Suprapubic skin (tissue), 4 donors: ENCODE results near the gene RTP3. TPM values are rescaled to one million over a fixed set of nuclear protein-coding genes. Genes with fewer than 3 reads are reported as not detected.

Experiments used
- DNase-seq, 2 donors: peaks; one replicate each; pipeline ENCODE4 v3.0.0-alpha.2; 2019; ENCODE audit warnings: low spot score in 2 of 2
- H3K27ac ChIP-seq: fragments of 200-600 bp; sonication (generic); one replicate; pipeline ENCODE4 v1.5.1; 2019
- H3K27me3 ChIP-seq: fragments of 200-600 bp; sonication (generic); one replicate; pipeline ENCODE4 v1.5.1; 2019
- H3K36me3 ChIP-seq: fragments of 200-600 bp; sonication (generic); one replicate; pipeline ENCODE4 v1.5.1; 2019
- H3K4me1 ChIP-seq: fragments of 200-600 bp; sonication (generic); one replicate; pipeline ENCODE4 v1.5.1; 2019
- H3K4me3 ChIP-seq: fragments of 200-600 bp; sonication (generic); one replicate; pipeline ENCODE4 v1.5.1; 2019; ENCODE audit warnings: mild to moderate bottlenecking
- H3K9me3 ChIP-seq: fragments of 200-600 bp; sonication (generic); one replicate; pipeline ENCODE4 v1.5.1; 2019
- EP300 ChIP-seq: sonication (generic); formaldehyde crosslinking; IDR thresholded peaks from one replicate; pipeline ENCODE4 v1.6.1; 2017; ENCODE audit warnings: antibody characterized with exemption
- POLR2A ChIP-seq, 2 donors: fragments of 450-650 bp; IDR thresholded peaks; one replicate each; pipeline ENCODE4 v1.6.1; 2017; ENCODE audit warnings: antibody characterized with exemption in 2 of 2, mild to moderate bottlenecking in 2 of 2, moderate library complexity in 2 of 2
- POLR2AphosphoS5 ChIP-seq, 3 donors: sonication (generic); formaldehyde crosslinking; IDR thresholded peaks; one replicate each; pipeline ENCODE4 v1.6.1; 2017; ENCODE audit warnings: antibody characterized with exemption in 3 of 3
- WGBS: methylation state at CpG from one replicate; pipeline ENCODE4 v1.1.5; 2018; 5-methylcytosine and 5-hydroxymethylcytosine counted together
- total RNA-seq, 4 donors: library from RNA; depleted of rRNA; stranded (reverse); fragments of >200 nt; gene quantifications; one replicate each; pipeline ENCODE4 v1.1.0, GENCODE V29; 2016
- TF ChIP-seq, protein P1 (sequence below), 2 donors: fragments of 200-600 bp in 1 of 2; fragments of 450-650 bp in 1 of 2; sonication (generic) in 1 of 2; IDR thresholded peaks; one replicate each; pipeline ENCODE4 v1.5.1; 2016 to 2019; ENCODE audit warnings: antibody characterized with exemption in 2 of 2, mild to moderate bottlenecking in 1 of 2, moderate library complexity in 1 of 2

RTP3 gene
- total RNA-seq, 4 donors from 2014 or later, result not detected

DNA sequence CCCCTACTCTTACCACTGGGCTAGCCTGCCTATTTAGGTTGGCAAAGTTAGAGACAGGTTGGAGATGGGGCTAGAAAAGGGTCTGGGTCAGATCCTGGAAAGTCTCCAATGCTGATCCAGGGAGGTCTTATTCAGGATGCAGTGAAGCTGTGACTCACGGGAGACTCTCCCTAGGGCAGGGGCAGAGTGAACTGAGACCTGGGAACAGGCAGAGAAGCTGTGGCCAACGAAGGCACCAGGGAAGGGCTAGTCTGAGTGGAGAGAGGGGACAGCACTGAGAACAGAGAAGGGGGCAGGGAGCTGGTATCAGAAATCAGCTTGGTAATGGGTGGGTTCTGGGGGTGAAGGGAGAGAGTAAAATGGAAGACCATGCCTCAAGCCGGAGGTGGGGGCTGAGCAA is 35.3 kb upstream of the RTP3 start:
- no peaks in the 10 kb centered on the region for H3K36me3 ChIP-seq
- H3K4me3 ChIP-seq, result no peak overlapping the region
- TF ChIP-seq POLR2A (IDR thresholded peaks at IDR 0.05) (no peak), POLR2AphosphoS5 (IDR thresholded peaks at IDR 0.05) (no peak), EP300 (no peak)
- TF ChIP-seq, protein P1, sequence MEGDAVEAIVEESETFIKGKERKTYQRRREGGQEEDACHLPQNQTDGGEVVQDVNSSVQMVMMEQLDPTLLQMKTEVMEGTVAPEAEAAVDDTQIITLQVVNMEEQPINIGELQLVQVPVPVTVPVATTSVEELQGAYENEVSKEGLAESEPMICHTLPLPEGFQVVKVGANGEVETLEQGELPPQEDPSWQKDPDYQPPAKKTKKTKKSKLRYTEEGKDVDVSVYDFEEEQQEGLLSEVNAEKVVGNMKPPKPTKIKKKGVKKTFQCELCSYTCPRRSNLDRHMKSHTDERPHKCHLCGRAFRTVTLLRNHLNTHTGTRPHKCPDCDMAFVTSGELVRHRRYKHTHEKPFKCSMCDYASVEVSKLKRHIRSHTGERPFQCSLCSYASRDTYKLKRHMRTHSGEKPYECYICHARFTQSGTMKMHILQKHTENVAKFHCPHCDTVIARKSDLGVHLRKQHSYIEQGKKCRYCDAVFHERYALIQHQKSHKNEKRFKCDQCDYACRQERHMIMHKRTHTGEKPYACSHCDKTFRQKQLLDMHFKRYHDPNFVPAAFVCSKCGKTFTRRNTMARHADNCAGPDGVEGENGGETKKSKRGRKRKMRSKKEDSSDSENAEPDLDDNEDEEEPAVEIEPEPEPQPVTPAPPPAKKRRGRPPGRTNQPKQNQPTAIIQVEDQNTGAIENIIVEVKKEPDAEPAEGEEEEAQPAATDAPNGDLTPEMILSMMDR (IDR thresholded peaks at IDR 0.05), result no peak
- peak; percentile 18 to 63 for DNase-seq
- 67% methylated on average over 3 of the region's 3 CpGs for WGBS
- H3K9me3 ChIP-seq, result no peaks in the 10 kb centered on the region
- H3K4me1 ChIP-seq, result peaks cover 6% of the 10 kb centered on the region
- no peak overlapping the region for H3K27ac ChIP-seq
- peaks cover 31% of the 10 kb centered on the region for H3K27me3 ChIP-seq

DNA sequence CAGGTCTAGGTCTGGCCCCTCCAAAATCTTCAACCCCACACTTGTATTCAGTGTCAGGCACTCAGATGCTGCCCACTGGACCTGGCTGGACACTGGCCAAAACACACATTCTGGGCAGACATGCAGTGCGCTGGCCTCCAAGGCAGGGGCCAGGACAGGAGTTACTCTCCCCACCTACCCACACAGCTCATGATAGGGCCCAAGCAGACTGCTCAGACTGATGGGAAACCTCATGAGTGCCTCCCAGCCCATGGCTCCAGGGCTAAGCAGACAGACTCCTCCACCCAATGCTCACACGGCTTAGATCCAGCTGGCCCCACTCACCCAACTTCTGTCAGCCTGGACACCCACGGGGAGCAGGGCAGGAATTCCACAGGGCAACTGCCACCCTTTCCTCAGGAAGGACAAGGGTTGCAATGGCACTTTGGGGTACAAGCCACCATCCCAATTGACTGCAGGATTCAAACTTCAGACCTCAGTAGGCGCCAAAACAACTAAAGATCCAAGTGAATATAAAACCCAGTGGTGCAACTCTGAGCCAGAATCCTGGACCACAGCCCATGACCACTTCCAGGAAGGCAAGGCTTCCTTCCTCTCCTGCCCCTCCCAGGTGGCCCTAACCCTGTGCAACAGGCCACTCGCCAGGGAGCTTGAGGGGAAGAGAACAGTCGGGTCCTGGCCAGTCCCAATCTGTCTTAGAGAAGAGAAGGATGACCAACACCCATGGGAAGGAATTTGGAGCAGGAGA is 34.5 kb upstream of the RTP3 start:
- Histone ChIP-seq H3K27ac (no peak overlapping the region), H3K36me3 (no peaks in the 10 kb centered on the region), H3K9me3 (no peaks in the 10 kb centered on the region), H3K27me3 (peaks cover 31% of the 10 kb centered on the region), H3K4me3 (no peak overlapping the region), H3K4me1 (peaks cover 6% of the 10 kb centered on the region)
- TF ChIP-seq POLR2AphosphoS5 (IDR thresholded peaks at IDR 0.05), result no peak
- TF ChIP-seq POLR2A (IDR thresholded peaks at IDR 0.05), result no peak
- TF ChIP-seq EP300, result no peak
- TF ChIP-seq, protein P1 (IDR thresholded peaks at IDR 0.05), result no peak
- peak in 1 of 2 donors; percentile 55 for DNase-seq
- WGBS, result 56% methylated on average over 5 of the region's 6 CpGs

- Histone ChIP-seq H3K27ac (no peak overlapping the region), H3K27me3 (peaks cover 31% of the 10 kb centered on the region), H3K4me3 (no peak overlapping the region), H3K9me3 (no peaks in the 10 kb centered on the region), H3K36me3 (no peaks in the 10 kb centered on the region), H3K4me1 (peaks cover 6% of the 10 kb centered on the region)
- 75% methylated on average over 8 of the region's 8 CpGs for WGBS
- TF ChIP-seq POLR2A (IDR thresholded peaks at IDR 0.05) (no peak), EP300 (no peak), POLR2AphosphoS5 (IDR thresholded peaks at IDR 0.05) (no peak)
- TF ChIP-seq, protein P1 (IDR thresholded peaks at IDR 0.05), result no peak
- peak in 1 of 2 donors; percentile 71 for DNase-seq
Observed at GRCh38 chr3:46463868-46464241, 33.9 kb upstream of the RTP3 start.

- H3K4me3 ChIP-seq, result no peak within 1 kb of the TSS
- H3K27me3 ChIP-seq, result peaks cover 31% of the 10 kb centered on the region
- H3K4me1 ChIP-seq, result peaks cover 6% of the 10 kb centered on the region
- no peak within 1 kb of the TSS for H3K27ac ChIP-seq
- no peaks in the 10 kb centered on the region for H3K9me3 ChIP-seq
- TF ChIP-seq, protein P1 (IDR thresholded peaks at IDR 0.05), result no peak
- TF ChIP-seq EP300 (no peak), POLR2AphosphoS5 (IDR thresholded peaks at IDR 0.05) (no peak), POLR2A (IDR thresholded peaks at IDR 0.05) (no peak)
- DNase-seq, result peak in 1 of 2 donors; percentile 70
- H3K36me3 ChIP-seq, result no peaks in the 10 kb centered on the region
- WGBS, result 27% methylated on average over 26 of the region's 44 CpGs
Observed at GRCh38 chr3:46464326-46465195, 33.2 kb upstream of the RTP3 start, which contains the start of gene LTF. Gene LTF (minus strand): TSS chr3:46464905. CDS start chr3:46464867, 38 bp downstream.

GRCh38 chr3:46465196-46465520 is 32.6 kb upstream of the RTP3 start:
- TF ChIP-seq, protein P1 (IDR thresholded peaks at IDR 0.05), result no peak
- TF ChIP-seq EP300 (no peak), POLR2A (IDR thresholded peaks at IDR 0.05) (no peak), POLR2AphosphoS5 (IDR thresholded peaks at IDR 0.05) (no peak)
- Histone ChIP-seq H3K4me1 (peaks cover 6% of the 10 kb centered on the region), H3K36me3 (no peaks in the 10 kb centered on the region), H3K27me3 (peaks cover 27% of the 10 kb centered on the region), H3K4me3 (no peak overlapping the region), H3K9me3 (no peaks in the 10 kb centered on the region), H3K27ac (no peak overlapping the region)
- WGBS, result 69% methylated on average over 2 of the region's 2 CpGs
- peak in 1 of 2 donors; percentile 69 for DNase-seq
